ENCODE data around the gene ARHGAP18. TPM values are rescaled to one million over a fixed set of nuclear protein-coding genes. Genes with fewer than 3 reads are reported as not detected.

ARHGAP18 gene
- total and polyA plus RNA-seq, 2 of the 13 experiments (the other 11 are each of a cell fraction or from before 2014, with no cell fraction given), result 58.2 to 115 TPM

DNA sequence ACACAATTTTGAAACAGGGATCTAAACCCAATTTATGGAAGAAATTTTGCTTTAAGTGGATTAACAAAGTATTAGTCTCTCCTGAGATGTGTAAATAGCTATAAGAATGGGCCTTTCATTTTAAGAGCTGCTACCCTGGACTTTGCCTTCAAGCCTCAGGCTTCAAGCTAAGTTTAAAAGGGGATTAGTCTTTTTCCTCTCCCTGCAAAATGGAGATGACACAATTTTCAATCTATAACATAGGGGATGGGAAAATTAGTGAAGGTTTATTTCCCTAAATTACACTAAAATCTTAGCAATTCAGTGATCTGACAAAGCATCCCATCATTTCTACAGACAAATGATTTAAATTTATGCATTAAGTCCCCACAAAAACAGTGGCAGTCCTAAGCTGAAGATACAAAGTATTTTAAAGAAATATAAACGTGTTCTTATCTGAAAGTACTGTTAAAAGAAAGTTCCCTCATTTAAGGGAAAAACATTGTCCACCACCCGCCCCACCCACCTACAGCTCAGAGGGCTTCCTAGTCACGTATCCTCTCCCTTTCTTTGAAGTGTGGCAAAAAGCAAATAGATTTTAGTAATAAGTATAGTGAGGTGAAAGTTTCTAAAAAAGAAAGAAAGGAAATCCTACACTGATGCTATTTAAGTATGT is 14.5 kb downstream of the ARHGAP18 start (continued):
- TF ChIP-seq, protein P1, sequence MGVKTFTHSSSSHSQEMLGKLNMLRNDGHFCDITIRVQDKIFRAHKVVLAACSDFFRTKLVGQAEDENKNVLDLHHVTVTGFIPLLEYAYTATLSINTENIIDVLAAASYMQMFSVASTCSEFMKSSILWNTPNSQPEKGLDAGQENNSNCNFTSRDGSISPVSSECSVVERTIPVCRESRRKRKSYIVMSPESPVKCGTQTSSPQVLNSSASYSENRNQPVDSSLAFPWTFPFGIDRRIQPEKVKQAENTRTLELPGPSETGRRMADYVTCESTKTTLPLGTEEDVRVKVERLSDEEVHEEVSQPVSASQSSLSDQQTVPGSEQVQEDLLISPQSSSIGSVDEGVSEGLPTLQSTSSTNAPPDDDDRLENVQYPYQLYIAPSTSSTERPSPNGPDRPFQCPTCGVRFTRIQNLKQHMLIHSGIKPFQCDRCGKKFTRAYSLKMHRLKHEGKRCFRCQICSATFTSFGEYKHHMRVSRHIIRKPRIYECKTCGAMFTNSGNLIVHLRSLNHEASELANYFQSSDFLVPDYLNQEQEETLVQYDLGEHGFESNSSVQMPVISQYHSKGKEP (CRISPR knock-in tag; IDR thresholded peaks at IDR 0.05), result no peak
- TF ChIP-seq ZNF251 (CRISPR knock-in tag; IDR thresholded peaks at IDR 0.05) (no peak), ZFP82 (CRISPR knock-in tag; IDR thresholded peaks at IDR 0.05; ENCODE audit: borderline replicate concordance) (no peak), ZNF432 (CRISPR knock-in tag; IDR thresholded peaks at IDR 0.05; ENCODE audit: borderline replicate concordance) (no peak), ZNF543 (CRISPR knock-in tag; IDR thresholded peaks at IDR 0.05) (0 out of 2 replicates have a peak, but pooled peaks have one; percentile 5), DR1 (CRISPR knock-in tag; IDR thresholded peaks at IDR 0.05) (no peak), ZNF703 (CRISPR knock-in tag; IDR thresholded peaks at IDR 0.05; ENCODE audit: borderline replicate concordance) (no peak), ZBTB7A (CRISPR knock-in tag; IDR thresholded peaks at IDR 0.05) (no peak), GATA4 (IDR thresholded peaks at IDR 0.05; ENCODE audit: borderline replicate concordance, low read depth) (peak; percentile 90; the same call in 1 of the 2 replicates), BHLHE40 (IDR thresholded peaks at IDR 0.05; ENCODE audit: low read length) (no peak), KLF9 (CRISPR knock-in tag; IDR thresholded peaks at IDR 0.05; ENCODE audit: low read depth) (no peak), ZNF274 (CRISPR knock-in tag; IDR thresholded peaks at IDR 0.05) (no peak), RBAK (CRISPR knock-in tag; IDR thresholded peaks at IDR 0.05) (no peak), ZNF549 (CRISPR knock-in tag; IDR thresholded peaks at IDR 0.05) (no peak), SALL2 (CRISPR knock-in tag; IDR thresholded peaks at IDR 0.05) (no peak), NFE2L2 (IDR thresholded peaks at IDR 0.05; ENCODE audit: low read length) (no peak)
- TF ChIP-seq, protein P2, sequence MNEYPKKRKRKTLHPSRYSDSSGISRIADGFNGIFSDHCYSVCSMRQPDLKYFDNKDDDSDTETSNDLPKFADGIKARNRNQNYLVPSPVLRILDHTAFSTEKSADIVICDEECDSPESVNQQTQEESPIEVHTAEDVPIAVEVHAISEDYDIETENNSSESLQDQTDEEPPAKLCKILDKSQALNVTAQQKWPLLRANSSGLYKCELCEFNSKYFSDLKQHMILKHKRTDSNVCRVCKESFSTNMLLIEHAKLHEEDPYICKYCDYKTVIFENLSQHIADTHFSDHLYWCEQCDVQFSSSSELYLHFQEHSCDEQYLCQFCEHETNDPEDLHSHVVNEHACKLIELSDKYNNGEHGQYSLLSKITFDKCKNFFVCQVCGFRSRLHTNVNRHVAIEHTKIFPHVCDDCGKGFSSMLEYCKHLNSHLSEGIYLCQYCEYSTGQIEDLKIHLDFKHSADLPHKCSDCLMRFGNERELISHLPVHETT (CRISPR knock-in tag; conservative IDR thresholded peaks at IDR 0.05), result no peak
- TF ChIP-seq, protein P3, sequence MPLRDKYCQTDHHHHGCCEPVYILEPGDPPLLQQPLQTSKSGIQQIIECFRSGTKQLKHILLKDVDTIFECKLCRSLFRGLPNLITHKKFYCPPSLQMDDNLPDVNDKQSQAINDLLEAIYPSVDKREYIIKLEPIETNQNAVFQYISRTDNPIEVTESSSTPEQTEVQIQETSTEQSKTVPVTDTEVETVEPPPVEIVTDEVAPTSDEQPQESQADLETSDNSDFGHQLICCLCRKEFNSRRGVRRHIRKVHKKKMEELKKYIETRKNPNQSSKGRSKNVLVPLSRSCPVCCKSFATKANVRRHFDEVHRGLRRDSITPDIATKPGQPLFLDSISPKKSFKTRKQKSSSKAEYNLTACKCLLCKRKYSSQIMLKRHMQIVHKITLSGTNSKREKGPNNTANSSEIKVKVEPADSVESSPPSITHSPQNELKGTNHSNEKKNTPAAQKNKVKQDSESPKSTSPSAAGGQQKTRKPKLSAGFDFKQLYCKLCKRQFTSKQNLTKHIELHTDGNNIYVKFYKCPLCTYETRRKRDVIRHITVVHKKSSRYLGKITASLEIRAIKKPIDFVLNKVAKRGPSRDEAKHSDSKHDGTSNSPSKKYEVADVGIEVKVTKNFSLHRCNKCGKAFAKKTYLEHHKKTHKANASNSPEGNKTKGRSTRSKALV (CRISPR knock-in tag; IDR thresholded peaks at IDR 0.05), result peak; percentile 34; the same call in 1 of the 2 replicates
- TF ChIP-seq, protein P4, sequence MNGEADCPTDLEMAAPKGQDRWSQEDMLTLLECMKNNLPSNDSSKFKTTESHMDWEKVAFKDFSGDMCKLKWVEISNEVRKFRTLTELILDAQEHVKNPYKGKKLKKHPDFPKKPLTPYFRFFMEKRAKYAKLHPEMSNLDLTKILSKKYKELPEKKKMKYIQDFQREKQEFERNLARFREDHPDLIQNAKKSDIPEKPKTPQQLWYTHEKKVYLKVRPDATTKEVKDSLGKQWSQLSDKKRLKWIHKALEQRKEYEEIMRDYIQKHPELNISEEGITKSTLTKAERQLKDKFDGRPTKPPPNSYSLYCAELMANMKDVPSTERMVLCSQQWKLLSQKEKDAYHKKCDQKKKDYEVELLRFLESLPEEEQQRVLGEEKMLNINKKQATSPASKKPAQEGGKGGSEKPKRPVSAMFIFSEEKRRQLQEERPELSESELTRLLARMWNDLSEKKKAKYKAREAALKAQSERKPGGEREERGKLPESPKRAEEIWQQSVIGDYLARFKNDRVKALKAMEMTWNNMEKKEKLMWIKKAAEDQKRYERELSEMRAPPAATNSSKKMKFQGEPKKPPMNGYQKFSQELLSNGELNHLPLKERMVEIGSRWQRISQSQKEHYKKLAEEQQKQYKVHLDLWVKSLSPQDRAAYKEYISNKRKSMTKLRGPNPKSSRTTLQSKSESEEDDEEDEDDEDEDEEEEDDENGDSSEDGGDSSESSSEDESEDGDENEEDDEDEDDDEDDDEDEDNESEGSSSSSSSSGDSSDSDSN (CRISPR knock-in tag; IDR thresholded peaks at IDR 0.05), result no peak
- TF ChIP-seq, protein P5, sequence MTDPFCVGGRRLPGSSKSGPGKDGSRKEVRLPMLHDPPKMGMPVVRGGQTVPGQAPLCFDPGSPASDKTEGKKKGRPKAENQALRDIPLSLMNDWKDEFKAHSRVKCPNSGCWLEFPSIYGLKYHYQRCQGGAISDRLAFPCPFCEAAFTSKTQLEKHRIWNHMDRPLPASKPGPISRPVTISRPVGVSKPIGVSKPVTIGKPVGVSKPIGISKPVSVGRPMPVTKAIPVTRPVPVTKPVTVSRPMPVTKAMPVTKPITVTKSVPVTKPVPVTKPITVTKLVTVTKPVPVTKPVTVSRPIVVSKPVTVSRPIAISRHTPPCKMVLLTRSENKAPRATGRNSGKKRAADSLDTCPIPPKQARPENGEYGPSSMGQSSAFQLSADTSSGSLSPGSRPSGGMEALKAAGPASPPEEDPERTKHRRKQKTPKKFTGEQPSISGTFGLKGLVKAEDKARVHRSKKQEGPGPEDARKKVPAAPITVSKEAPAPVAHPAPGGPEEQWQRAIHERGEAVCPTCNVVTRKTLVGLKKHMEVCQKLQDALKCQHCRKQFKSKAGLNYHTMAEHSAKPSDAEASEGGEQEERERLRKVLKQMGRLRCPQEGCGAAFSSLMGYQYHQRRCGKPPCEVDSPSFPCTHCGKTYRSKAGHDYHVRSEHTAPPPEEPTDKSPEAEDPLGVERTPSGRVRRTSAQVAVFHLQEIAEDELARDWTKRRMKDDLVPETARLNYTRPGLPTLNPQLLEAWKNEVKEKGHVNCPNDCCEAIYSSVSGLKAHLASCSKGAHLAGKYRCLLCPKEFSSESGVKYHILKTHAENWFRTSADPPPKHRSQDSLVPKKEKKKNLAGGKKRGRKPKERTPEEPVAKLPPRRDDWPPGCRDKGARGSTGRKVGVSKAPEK (CRISPR knock-in tag; IDR thresholded peaks at IDR 0.05; ENCODE audit: borderline replicate concordance), result 0 out of 2 replicates have a peak, but pooled peaks have one; percentile 66
